ENCODE results near the gene SLC1A2.

Gene SLC1A2

DNA sequence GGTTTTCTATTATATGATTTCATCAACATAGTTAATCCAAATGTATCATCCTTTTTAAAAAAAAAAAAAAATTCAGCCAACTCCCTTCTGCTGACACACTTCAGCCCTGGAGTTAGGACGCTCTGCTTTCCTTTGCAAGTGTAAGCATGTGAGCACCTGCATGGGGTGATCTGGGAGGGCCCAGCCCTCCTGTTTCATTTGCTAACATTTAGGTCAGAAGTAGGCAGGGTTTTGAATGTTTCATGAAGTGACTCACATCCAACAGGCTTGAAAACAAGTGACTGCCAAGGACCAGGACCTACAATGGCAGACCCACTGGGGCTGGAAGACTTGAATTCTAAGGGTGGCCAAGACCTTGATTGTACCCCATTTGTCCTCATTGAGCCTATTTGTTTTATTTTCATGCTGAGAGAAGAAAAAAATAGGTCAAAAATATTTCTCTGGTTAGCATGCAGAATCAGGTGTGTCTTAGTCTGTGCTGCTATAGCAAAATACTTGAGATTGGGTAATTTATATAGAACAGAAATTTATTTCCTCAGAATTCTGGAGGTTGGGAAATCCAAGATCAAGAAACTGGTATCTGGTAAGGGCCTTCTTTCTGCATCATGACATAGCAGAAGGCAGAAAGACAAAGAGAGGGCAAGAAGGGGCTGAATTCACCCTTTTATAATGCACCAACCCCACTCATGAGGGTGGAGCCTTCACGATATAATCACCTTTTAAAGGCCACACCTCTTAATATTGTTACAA, 142.8 kb downstream of the SLC1A2 start:
- DNase-seq (ENCODE audit: low read depth in 2 of 3, low spot score in 2 of 3): no peak

DNA sequence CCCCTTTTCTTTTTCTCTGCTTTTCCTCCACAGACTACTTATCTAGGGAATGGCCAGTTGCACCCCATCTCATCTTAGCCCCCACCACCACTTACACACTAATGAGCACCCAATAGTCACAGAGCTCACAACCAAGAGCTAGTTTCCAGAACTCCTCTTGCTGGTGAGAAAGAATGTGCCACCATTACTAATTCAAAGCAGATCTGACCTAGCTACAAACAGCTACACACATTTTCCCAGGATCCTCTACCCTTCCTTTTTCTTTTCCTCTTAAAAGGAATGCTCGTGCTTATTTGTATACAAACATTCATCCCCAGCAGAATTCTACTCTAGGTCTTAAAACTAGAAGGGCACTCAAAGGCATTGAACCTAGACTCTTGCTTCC, 143.6 kb downstream of the SLC1A2 start:
- no peak for DNase-seq (ENCODE audit: low read depth in 2 of 3, low spot score in 2 of 3)

DNA sequence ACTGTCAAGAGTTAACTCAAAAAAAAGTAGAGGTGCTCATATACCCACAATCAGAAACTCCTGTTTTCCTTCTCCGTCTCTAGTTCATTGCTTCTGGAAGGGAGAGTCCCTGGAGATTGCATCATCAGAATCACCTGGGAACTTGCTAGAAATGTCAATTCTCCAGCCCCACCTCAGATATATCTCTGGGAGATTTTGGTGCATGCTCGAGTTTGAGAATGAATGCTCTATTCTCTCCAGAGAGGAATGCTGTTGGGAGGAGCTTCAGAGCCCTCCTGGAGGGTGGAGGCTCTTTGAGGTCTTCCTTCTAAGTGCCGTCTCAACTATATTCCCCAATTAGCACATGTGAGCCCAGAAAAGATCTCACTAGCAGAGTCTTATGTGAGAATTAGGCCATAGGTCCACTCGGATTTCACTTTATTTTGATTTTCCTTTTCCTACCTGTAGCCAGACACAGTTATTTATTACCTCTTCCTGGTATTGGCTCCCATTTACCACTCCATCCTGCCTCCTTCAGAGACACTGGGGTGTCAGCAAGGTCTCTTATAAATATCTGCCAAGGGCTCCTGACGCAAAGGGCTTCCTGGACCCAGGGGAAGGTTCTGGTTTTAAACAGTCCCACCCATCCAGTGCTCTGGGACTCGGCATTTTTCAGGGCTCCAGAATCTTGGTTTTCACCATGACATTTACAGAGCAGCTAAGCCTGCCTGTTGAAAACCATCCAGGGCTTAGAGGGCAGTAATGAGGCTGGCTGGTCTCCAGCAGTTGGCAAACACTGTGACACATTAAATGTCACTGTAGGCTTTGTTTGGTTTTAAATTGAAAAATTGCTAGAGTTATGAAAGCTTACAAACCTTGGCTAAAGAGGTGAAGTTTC, 144.2 kb downstream of the SLC1A2 start:
- no peak for DNase-seq (ENCODE audit: low read depth in 2 of 3, low spot score in 2 of 3)

DNA sequence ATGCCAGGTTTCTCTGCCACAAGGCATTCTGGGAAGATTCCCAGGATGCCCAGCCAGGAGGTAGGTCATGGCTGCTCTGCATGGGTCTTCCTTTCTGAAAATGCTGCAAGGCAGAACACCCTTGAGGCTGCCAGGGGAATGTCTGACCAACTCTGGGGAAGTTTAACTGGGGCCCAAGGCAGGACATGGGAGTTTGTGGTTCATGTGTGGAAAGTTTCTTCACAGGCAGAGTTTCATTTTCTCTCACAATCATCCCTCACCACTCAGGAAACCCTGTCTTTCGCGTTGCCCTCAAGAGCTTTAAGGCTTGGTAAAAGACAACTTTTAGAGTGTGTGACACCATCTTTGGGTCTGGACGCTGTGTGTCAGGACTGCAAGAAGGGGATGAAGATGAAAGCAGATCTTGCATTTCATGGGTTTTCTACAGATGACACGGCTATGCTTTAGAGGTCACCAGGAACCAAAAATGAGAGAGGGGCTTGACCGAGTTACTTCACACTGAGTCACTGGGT, 146.9 kb downstream of the SLC1A2 start:
- DNase-seq (ENCODE audit: low read depth in 2 of 3, low spot score in 2 of 3): peak; percentile 21 to 40 (median 33)

DNA sequence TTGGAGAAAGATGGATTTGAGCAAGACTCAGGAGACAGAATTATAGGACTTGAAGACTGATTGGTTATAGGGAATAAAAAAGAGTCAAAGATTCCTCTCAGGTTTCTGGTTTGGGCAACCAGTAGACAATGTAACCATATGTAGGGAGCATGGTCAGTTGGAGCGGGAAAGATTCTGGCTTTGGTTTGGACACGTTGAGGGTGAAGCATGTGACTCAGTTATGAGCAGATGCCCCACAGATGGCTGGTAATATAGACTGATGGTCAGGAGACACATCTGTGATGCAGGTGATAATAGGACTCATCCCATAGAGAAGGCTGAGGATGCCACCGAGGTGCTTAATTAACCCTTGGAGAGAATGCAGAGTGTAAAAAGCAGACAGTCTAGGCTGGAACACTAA, 148.3 kb downstream of the SLC1A2 start:
- no peak for DNase-seq (ENCODE audit: low read depth in 2 of 3, low spot score in 2 of 3)

DNA sequence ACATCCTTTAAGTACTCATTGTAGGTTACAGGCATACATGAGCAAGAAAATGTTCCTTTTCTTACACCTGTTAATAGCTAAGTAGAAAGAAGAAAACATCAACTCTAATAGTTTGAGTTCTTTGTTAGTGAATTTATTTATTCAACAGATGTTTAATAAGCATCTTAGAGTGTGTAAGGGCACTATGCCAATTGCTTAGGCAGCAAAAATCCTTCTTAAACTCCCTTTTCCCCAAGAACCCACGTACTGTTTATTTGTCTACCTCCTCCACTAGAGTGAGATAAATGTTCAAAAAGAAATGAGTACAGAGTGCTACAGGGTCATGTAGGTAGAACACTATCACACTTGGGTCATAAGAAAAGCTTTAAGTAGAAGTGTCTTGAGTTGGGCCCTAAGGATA, 149.0 kb downstream of the SLC1A2 start:
- no peak for DNase-seq (ENCODE audit: low read depth in 2 of 3, low spot score in 2 of 3)

DNA sequence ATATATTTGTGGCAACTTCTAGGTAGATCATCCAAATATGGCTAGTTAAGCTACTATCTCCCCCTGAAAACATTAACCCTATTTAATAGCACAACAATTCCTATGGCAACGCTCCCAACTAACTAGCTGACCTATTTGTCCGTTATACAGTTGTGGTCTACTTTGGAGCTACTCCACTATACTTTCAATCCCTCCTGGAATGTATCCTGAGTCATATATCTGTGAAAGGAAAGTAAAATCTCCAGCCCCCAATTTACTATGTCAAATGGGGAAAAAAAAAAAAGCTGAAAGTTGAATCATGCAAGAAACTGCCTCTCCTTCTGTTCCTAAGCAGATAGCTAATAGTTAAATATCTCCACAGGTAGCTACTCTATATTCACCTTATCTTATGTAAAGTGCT, 151.9 kb downstream of the SLC1A2 start:
- DNase-seq (ENCODE audit: low read depth in 2 of 3, low spot score in 2 of 3): no peak

DNA sequence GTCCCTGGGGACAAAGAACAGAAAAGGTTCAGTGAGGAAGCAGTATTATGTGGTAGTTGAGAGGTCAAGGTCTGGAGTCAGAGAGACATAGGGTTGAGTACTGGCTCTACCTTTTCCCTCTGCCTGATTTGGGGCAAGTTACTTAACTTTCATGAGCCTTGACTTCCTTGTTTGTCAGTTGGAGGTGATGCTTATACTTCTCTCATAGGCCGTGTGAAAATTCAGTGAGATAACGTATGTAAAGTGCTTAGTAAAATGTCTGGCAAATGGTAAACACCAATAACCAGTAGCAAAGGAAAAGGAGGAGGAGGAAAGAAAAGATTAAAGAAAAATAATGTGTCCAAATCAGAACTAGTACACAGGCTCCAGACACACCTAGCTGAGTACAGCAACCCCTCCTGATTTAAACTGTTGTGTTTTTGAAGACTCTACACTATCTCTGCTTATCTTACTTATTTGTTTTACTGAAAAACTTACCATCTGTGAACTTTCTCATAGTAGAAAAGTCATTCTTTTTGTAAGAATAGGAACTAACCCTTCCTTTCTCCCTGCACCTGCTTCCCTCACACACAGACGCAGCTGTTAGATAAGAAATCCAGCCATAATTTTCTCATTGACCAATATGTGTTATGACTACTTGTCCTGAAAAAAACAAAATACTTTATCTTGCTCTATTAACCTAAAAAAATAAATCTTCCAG, 153.5 kb downstream of the SLC1A2 start:
- no peak for DNase-seq (ENCODE audit: low read depth in 2 of 3, low spot score in 2 of 3)

DNA sequence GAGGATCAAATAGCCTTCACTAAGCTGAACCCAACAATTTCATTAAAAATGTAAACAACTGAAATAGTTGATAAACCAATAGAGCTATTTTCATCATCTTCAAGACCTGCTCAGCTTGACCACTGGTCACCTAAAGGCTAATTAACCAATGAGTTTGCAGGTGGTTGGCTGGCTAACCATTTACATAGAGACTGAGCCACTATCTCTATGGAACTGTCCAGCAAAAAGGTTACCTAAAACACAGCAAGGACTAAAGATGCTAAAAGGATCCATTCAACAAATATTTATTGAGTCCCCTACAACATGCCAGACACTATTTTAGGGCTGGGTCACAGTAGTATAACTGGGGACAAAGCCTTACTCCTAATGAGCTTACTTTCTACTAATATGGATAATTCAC, 156.6 kb downstream of the SLC1A2 start:
- no peak for DNase-seq (ENCODE audit: low read depth in 2 of 3, low spot score in 2 of 3)

DNA sequence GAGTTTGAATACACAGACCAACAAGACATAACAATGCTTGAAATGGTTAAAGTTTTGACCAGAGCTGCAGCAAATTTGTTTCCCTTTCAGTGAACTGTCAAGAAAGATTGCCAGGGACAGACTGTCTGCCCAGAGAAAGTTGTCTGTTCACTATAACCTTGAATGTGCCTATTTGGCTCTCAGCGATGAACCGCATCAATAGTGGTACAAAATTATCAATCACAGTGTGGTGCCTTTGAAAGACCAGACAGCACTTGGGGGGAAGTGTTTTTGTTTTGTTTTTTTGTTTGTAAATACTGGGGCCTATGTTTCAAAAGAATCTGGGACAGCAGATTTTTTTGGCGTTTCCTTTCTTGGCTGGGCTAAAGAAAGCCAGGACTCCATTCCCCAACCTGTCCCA, 157.3 kb downstream of the SLC1A2 start:
- DNase-seq (ENCODE audit: low read depth in 2 of 3, low spot score in 2 of 3): no peak

DNA sequence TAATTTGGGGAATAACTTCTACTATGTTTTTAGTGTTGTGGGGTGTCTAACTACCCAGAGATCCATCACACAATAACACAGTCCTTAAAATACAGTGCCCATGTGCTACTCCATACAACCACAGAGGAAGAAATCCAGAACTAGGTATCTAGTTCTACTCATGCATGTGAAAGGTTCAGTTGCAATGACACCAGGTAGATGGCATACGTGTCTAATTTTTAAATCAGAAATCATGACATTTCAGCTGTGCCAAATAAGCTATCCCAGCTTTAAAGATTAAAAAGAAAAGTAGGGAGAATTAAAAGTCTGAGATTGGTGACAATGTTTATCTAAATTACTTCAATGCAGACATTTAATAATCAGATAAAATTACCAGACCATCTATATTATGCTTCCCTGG, 158.2 kb downstream of the SLC1A2 start:
- DNase-seq (ENCODE audit: low read depth in 2 of 3, low spot score in 2 of 3): no peak

DNA sequence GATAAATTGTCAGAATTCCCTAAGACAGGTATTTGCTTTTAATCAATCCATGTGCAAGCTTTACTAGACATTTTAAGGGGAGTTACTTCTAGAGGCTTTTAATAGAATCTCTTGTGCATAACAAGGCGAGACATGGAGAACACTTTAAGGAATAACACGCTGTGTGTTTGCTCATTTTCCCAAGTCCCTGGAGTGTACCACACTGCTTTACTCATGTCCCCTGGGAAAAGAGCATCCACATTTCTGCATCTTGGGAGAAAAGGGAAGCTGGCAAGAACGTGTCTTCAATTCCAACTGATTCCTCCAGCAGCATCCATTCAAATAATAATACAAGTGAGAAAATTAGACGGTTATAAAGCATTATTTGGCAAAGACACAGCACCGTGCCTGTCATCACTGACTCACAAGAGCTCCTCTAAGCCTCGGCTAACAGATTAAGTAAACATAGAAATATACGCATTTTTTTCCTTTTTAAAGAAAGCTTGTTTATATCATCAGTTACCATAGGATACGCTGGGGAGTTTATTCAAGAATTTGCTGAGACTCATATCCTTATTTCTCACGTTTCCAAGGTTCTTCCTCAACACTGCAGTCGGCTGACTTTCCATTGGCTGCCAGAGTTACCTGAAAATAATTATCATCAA, 158.9 kb downstream of the SLC1A2 start:
- DNase-seq (ENCODE audit: low read depth in 2 of 3, low spot score in 2 of 3): no peak

DNA sequence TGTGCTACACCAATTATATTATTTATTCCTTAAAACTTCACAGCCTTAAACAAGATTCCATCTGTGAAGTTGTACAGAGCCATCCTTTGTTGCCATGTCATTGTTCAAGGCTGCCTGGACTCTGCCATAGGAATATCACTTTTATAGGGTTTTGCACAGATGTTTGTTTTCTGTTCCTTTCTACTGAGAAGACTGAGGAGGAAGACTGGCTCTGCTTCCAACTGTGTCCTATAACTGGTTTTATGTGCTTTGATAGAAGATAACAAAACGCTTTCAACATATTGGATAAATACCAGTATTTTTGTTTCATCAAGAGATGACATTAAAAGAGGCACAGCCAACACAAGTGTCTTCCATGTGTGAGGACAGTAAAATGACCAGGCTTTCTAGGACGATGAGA, 159.8 kb downstream of the SLC1A2 start:
- DNase-seq (ENCODE audit: low read depth in 2 of 3, low spot score in 2 of 3): no peak

DNA sequence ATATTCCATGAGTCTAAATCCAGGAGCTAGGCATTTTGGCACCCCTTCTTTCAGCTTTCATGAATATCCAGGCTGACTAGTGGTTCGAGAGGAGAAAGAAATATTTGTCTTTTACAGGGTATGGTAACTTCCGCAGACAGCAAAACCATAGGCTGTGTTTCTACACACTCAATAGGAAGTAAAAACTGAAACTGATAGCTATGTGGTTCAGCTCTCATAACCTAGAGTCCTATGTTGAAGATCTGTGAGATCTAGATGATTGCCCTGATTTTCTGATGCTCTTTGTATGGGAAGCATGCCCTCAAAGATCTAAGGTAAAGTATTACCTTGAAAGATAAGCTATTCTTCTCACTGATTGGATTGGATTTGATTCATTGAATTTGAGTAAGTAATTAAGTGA, 162.1 kb downstream of the SLC1A2 start:
- no peak for DNase-seq (ENCODE audit: low read depth in 2 of 3, low spot score in 2 of 3)

DNA sequence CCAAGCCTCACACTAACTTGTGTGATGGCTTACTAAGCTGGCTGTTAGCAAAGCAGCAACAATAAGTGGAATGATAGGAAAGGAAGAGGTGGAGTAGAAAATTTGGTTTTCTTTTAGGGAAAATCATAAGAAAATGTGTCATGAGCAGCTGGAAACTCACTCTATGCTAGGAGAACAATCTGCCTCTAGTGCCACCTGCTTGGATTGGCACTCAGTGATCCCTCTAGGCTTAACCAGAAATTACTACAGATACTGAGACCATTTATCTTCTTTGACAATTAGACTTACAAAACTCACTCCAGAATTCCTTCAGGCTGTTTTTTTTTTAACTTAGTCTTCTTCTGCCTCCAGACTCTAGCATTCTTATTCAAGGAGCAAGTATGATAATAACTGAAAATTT, 163.1 kb downstream of the SLC1A2 start:
- no peak for DNase-seq (ENCODE audit: low read depth in 2 of 3, low spot score in 2 of 3)

DNA sequence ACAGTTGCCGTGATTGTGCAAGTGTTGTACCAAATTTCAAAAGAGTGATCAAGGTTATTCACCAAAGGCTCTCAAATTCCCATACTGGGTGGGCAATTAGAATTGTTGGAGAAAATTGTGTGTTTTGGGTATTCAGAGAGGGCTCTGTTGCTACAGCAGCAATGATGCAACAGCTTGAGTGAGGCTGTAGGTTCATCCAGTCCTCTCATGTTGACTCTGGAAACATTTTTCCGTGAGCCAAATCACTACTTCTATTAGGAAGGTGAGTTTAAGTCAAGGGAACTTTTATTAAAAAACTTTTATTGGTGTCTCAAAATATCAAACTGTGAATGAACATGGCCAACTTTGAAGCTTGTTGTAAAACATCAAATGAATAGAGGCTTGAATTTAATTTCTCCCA, 163.8 kb downstream of the SLC1A2 start:
- DNase-seq (ENCODE audit: low read depth in 2 of 3, low spot score in 2 of 3): no peak

DNA sequence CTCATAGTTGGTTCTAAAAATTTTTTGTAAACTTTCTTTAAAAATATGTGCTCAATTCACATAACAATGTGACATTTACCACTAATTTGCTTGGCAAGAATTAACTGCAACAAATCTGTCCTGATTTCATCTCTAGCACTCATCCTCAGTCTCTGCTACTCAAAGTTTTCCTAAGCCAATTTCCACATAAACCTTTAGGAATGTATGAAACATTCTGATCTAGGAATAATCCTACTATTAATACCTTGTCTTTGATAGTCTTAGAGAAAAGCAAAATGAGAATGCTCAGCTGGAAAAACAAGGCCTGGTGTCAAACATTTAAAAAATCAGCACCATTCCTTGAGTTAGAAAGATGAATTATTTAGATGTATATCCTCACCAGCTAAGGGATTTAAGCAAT, 166.1 kb downstream of the SLC1A2 start:
- no peak for DNase-seq (ENCODE audit: low read depth in 2 of 3, low spot score in 2 of 3)

DNA sequence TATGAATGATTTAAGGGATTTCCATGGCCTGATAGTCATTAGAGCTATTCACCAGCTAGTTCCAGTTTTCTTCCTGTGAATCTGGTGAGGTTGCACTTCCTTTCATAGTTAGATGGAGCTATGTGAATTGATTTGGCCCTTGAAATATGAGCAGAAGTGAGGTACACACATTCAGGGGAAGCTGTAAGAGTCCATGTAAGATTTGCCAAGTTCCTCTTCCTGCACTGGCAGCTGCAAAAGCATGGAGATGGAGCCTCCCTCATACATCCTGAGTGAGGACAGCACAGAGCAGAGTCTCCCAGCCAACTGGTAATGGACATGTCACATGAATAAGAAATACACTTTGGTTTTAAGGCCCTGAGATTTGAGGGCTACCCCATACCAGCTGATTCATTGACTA, 168.7 kb downstream of the SLC1A2 start:
- DNase-seq (ENCODE audit: low read depth in 2 of 3, low spot score in 2 of 3): no peak

DNA sequence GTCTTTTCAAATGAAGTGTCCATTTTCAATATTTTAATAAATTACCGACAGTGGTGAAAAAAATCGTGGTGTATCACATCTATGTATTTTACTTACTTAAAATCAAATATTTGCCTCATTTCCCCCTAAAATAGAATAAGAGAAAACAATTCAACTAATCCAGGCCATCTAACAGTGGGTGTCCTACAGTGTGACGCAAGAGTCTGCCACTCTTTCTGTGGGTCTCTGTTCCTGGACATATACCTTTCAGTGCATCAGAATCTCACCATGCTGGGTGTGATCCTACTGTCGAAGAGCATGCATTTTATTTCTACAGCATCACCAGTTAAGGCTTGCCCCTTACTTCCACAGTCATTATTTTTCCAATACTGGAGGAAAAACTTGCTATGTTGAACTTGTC, 169.2 kb downstream of the SLC1A2 start:
- no peak for DNase-seq (ENCODE audit: low read depth in 2 of 3, low spot score in 2 of 3)

DNA sequence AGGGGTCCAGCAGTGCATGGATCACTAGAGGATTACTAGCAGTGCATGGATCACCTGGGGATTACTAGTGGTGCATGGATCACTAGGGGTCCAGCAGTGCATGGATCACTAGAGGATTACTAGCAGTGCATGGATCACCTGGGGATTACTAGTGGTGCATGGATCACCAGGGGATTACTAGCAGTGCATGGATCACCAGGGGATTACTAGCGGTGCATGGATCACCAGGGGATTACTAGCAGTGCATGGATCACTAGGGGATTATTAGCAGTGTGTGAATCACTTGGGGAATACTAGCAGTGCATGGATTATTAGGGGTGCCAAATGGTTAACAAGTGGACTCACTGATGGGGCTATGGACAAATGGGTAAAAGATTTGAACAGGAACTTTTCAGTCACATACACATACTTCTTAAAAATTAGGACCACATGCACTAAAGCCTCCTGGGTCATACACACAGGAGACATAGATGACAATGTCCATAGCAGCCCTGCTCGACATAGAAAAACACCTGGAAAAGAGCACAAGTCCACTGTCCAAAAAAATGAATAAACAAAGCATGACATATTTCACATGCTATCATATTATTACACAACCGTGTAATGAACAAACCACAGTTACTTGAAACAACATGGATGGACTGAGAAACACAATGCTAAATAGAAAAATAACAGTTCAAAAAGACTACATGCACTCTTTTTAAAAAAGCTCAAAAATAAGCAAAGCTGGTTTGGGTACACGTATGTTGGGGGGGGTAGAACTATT, 170.6 kb downstream of the SLC1A2 start:
- DNase-seq (ENCODE audit: low read depth in 2 of 3, low spot score in 2 of 3): no peak

DNA sequence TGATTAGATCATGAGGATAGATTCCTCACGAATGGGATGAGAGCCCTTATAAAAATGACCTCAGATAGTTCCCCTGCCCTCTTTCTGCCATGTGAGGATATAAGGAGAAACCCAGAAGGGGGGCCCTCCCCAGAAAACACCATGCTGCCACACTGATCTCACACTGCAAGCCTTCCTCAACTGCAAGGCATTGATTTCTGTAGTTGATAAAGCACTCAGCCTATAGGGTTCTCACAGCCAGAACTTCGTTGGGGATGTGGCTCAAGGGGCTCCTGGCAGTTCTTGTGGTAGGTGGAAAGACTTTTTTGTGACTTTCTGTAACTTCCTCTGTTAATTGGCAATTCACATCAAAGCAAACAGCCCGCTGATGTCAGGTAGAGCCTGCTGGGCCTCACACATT, 171.5 kb downstream of the SLC1A2 start:
- no peak for DNase-seq (ENCODE audit: low read depth in 2 of 3, low spot score in 2 of 3)

All from activated CD8-positive, alpha-beta memory T cell treated with anti-CD3 and anti-CD28 coated beads for 48 hours (primary cell).